Common myeloid progenitor, CD34-positive (primary cell): ENCODE results near the gene COX18.

Experiments used
- CTCF ChIA-PET: fragments of 350-600 bp; sonication (Branson Sonifier 250); formaldehyde crosslinking; loops from one replicate; lab custom pipeline; 2021; ENCODE audit warnings: antibody characterized with exemption; lab: Charles Lee
- POLR2A ChIA-PET: fragments of 350-600 bp; sonication (Branson Sonifier 250); formaldehyde crosslinking; loops from one replicate; lab custom pipeline; 2021; ENCODE audit warnings: antibody characterized with exemption; lab: Charles Lee
- DNase-seq, 3 donors: peaks; one replicate each; pipeline versions ENCODE4 v3.0.0 to v3.0.0-alpha.2; 2013
- H3K27ac ChIP-seq, 2 experiments: 1 replicate in 1 of 2; 2 replicates in 1 of 2; pipeline ENCODE4 v1.7.0; 2013; ENCODE audit warnings: inconsistent platforms in 2 of 2, low read length in 2 of 2, mild to moderate bottlenecking in 2 of 2, low read depth in 1 of 2, moderate library complexity in 1 of 2; ENCODE audit not compliant: severe bottlenecking in 2 of 2, insufficient read depth in 1 of 2, poor library complexity in 1 of 2
- H3K27me3 ChIP-seq, 5 experiments: replicated peaks in 2 of 5; 1 replicate in 3 of 5; 2 replicates in 2 of 5; pipeline versions ENCODE4 v1.6.1 to v1.7.0; 2013; ENCODE audit warnings: low read length in 4 of 5, mild to moderate bottlenecking in 2 of 5, moderate library complexity in 2 of 5, inconsistent platforms in 1 of 5; ENCODE audit not compliant: insufficient read depth in 5 of 5, control insufficient read depth in 4 of 5
- H3K36me3 ChIP-seq, 4 experiments: 1 replicate in 2 of 4; 2 replicates in 2 of 4; pipeline versions ENCODE4 v1.6.1 to v1.7.0; 2013; ENCODE audit warnings: low read length in 3 of 4, control low read depth in 1 of 4, mild to moderate bottlenecking in 1 of 4; ENCODE audit not compliant: control insufficient read depth in 4 of 4, insufficient read depth in 4 of 4
- H3K4me1 ChIP-seq, 4 experiments: 1 replicate in 3 of 4; 2 replicates in 1 of 4; pipeline versions ENCODE4 v1.6.1 to v1.7.1; 2013; ENCODE audit warnings: low read length in 3 of 4, mild to moderate bottlenecking in 3 of 4, control low read depth in 1 of 4, inconsistent platforms in 1 of 4, moderate library complexity in 1 of 4; ENCODE audit not compliant: control insufficient read depth in 4 of 4, insufficient read depth in 4 of 4; ENCODE audit errors: control extremely low read depth in 1 of 4
- H3K4me3 ChIP-seq, 7 experiments: 1 replicate in 4 of 7; 2 replicates in 3 of 7; pipeline versions ENCODE4 v1.5.1 to v1.7.0; 2013; ENCODE audit warnings: mild to moderate bottlenecking in 7 of 7, low read length in 6 of 7, moderate library complexity in 6 of 7, inconsistent platforms in 2 of 7, low read depth in 2 of 7, control low read depth in 1 of 7; ENCODE audit not compliant: insufficient read depth in 4 of 7, control insufficient read depth in 1 of 7; ENCODE audit errors: extremely low read depth in 1 of 7
- H3K9me3 ChIP-seq, 5 experiments: 1 replicate in 4 of 5; 2 replicates in 1 of 5; pipeline versions ENCODE4 v1.6.1 to v1.7.1; 2013; ENCODE audit warnings: low read length in 4 of 5, mild to moderate bottlenecking in 2 of 5, inconsistent platforms in 1 of 5, low read depth in 1 of 5, moderate library complexity in 1 of 5; ENCODE audit not compliant: control insufficient read depth in 4 of 5, insufficient read depth in 2 of 5; ENCODE audit errors: control extremely low read depth in 1 of 5
- WGBS: methylation state at CpG from one replicate; pipeline ENCODE4 v1.1.5; 2013; ENCODE audit not compliant: insufficient coverage; 5-methylcytosine and 5-hydroxymethylcytosine counted together

The COX18 gene

DNA sequence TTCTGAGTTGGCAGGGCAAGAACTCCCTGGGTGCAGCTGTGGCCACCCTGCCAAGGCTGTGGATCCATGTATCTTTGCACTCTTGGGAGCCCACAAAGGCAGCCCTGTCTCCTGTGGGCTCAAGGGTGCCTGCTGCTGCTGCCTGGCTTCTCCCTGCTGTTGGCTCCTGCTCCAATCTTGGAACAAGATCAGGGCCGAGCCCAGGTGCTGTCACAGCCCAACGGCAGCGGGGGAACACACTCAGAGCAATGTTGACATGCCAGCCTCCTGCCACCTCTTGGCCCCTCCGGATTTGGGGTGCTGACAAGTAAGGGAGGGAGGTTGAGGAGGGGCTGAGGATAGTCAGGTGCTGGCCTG, 57.9 kb downstream of the COX18 start:
- peaks cover 0 to 23% (median 14%) of the 10 kb centered on the region in 5 experiments for H3K9me3 ChIP-seq
- ChIA-PET POLR2A (no interaction called here), CTCF (interaction anchor here (0.9 to 1.7 kb wide), 2 partner anchors 11 to 506 kb away, joined by 3 to 5 read pairs; no protein-coding TSS in a partner anchor)
- WGBS: 100% methylated on average over 1 of the region's 4 CpGs
- H3K27me3 ChIP-seq: no peaks in the 10 kb centered on the region
- H3K4me3 ChIP-seq: no peak overlapping the region
- H3K36me3 ChIP-seq: no peaks in the 10 kb centered on the region
- H3K27ac ChIP-seq: no peak overlapping the region
- H3K4me1 ChIP-seq: no peaks in the 10 kb centered on the region
- DNase-seq: no peak

DNA sequence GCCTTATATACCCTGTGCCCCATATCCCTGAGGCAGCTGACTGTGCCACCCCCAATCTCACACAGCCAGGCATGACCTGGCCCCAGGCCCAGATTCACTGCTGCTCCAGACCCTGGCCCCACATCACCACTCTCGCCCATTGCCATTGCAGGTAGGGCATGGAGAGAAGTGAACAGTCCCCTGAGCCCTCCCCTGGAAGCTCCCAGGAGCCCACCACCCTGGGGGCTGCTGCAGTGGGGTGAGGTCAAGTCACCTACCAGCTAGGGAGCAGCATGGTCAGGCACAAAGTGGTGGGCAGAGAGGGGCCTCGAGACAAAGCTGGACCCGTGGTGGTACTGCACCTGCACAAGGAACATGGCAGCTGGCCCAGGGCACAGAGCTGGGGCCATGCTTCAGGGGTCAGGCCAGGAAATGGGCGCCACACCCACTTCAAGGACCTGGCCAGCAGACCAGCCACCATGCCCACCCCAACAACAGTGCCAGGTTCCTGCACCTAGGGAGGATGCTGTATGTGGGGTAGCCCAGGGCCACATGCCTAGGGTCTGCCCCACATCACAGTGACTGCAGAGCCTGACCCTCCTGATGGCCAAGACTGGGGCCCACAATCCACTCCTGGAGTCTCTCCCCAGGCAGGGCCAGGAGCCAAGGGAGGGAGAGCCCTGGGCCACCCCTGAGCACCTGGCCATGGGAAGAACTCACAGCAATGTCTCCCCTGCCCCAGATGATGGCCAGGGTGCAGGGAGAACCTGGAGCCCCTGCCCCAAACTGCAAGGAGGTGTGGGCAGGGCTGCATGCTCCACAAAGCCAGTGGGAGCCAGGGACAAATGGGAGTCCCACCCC, 58.5 kb downstream of the COX18 start:
- H3K27me3 ChIP-seq: no peaks in the 10 kb centered on the region

DNA sequence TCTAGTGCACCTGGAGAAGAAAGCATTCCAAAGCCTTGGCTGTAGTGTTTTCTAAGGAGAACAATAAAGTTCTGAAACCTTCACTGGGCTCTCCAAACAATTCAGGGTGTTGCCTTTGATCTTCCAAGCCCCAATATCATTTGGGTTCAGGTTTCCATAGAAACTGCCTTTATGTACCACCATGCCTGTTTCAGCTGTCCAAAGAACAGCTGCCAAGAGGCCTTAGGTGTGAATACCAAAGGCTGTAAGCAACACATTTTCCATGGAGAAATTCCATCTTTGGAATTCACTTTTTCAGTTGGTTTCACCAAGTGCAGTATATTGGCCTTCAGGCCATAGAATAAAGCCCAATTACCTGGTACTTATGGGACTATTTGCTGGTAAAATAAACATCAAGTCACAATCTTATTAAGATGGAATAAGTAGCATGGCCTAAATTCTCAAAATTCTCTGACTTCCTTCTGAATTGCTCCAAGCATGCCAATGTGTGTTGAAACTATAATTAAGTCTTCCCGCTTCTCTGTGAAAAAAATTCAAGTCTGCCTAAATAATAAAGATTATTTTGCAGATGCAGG, 61.9 kb downstream of the COX18 start:
- no peak for DNase-seq
- Histone ChIP-seq H3K27me3 (no peaks in the 10 kb centered on the region), H3K9me3 (peaks cover 0 to 21% (median 11%) of the 10 kb centered on the region in 5 experiments), H3K27ac (no peak overlapping the region), H3K4me1 (no peaks in the 10 kb centered on the region), H3K36me3 (no peaks in the 10 kb centered on the region), H3K4me3 (no peak overlapping the region)
- ChIA-PET CTCF (no interaction called here), POLR2A (no interaction called here)
- no CpG with 5 or more reads among the region's 1 CpG for WGBS

More for the DNA sequence above, 58.5 kb downstream of the COX18 start:
- WGBS: 97% methylated on average over 3 of the region's 4 CpGs
- CTCF ChIA-PET: no interaction called here
- Histone ChIP-seq H3K36me3 (no peaks in the 10 kb centered on the region), H3K4me3 (no peak overlapping the region), H3K4me1 (no peaks in the 10 kb centered on the region), H3K9me3 (peaks cover 0 to 23% (median 14%) of the 10 kb centered on the region in 5 experiments), H3K27ac (no peak overlapping the region)
- POLR2A ChIA-PET: no interaction called here
- DNase-seq: no peak

DNA sequence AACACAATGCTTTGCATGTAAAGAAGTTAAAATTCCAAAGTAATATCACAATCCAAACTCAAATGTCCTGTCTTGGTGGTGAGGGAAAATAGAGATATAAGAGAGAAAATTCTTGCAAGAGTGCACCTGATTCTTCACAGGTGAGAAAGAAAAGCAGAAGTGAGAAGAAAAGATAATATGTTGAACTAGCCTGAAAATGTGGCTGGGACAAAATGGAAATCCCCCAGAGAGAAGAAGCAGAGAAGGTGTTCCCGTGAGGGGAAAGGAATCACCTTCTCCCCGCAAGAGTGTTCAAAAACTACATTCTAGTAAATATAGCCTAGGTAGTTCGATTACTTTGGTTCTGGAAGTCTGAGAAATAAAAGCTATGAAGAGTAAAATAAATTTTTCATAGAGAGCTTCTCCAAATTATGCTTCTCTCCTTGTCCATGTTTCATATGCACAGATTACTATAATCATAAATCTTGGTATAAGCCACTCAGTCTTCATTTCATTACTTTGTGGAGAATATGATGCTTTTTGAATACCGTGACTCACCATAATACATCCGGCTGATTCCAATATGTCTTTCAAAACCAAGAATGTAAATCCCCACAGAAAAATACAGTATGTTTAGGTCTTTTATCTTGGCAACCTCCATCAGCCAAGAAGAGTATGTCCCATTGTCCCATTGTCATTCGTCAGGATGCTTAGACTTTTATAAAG, 63.1 kb downstream of the COX18 start:
- Histone ChIP-seq H3K27ac (no peak overlapping the region), H3K4me3 (no peak overlapping the region), H3K9me3 (peaks cover 0 to 12% (median under 1%) of the 10 kb centered on the region in 5 experiments), H3K4me1 (no peaks in the 10 kb centered on the region), H3K27me3 (no peaks in the 10 kb centered on the region), H3K36me3 (no peaks in the 10 kb centered on the region)
- DNase-seq: no peak
- WGBS: no CpG with 5 or more reads among the region's 6 CpGs
- ChIA-PET POLR2A (no interaction called here), CTCF (no interaction called here)

DNA sequence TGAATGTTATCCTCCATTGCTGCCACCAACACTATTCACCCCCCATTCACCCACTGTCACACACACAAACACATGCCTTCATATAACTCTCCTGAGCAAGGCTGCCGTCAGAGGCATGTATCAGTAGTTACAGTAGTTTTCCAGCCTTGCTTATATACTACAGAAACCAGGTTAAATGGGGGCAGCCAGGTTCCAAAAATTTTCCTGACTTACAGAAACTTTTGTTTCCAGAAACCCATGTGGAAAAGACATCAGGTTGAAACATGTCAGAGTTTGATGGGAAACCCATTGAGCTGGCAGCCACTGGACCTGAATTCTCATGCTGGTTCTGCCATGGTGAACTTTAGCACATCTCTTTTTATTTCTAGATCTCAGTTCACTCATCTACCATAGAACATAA, 64.0 kb downstream of the COX18 start:
- Histone ChIP-seq H3K4me3 (no peak overlapping the region), H3K27me3 (no peaks in the 10 kb centered on the region), H3K27ac (no peak overlapping the region), H3K9me3 (peaks cover 0 to 6% (median 0%) of the 10 kb centered on the region in 5 experiments), H3K36me3 (no peaks in the 10 kb centered on the region), H3K4me1 (no peaks in the 10 kb centered on the region)
- no CpG with 5 or more reads among the region's 1 CpG for WGBS
- ChIA-PET POLR2A (no interaction called here), CTCF (interaction anchor here (1.1 kb wide), 1 partner anchor 702 kb away, joined by 3 read pairs; no protein-coding TSS in a partner anchor)
- no peak for DNase-seq
